Measurements from ENCODE around the gene TFF2.

- TF ChIP-seq CTCF (IDR thresholded peaks at IDR 0.05) (no peak), TCF7L2 (IDR thresholded peaks at IDR 0.05; ENCODE audit: low read depth, low read length) (no peak), REST (IDR thresholded peaks at IDR 0.05; ENCODE audit: insufficient read depth in 1 of 2, low read depth in 2 of 2, low read length in 1 of 2) (no peak)
Measured at GRCh38 chr21:42317826-42318746, 32.7 kb downstream of the TFF2 start.

All from Panc1 (cell line).